ENCODE results near the gene UBE2S. TPM values are rescaled to one million over a fixed set of nuclear protein-coding genes. Genes with fewer than 3 reads are reported as not detected.

Gene UBE2S
- total RNA-seq, 4 donors from 2014 or later = 8.0 to 16.2 (median 9.9) TPM

- peaks cover 0 to 12% (median 0%) of the 10 kb centered on the region in 3 donors for H3K36me3 ChIP-seq
- H3K27me3 ChIP-seq = peaks cover 5 to 68% of the 10 kb centered on the region in 2 donors
- DNase-seq (ENCODE audit: low spot score in 2 of 2) = no peak
- H3K4me3 ChIP-seq = no peak overlapping the region
- H3K9me3 ChIP-seq = no peaks in the 10 kb centered on the region
- H3K27ac ChIP-seq = no peak overlapping the region
- WGBS, 2 donors = 82 to 87% methylated on average over 3 to 6 of the region's 6 CpGs
- H3K4me1 ChIP-seq = peaks cover 0 to 31% (median 8%) of the 10 kb centered on the region in 4 donors
- TF ChIP-seq CTCF (IDR thresholded peaks at IDR 0.05) (no peak), EP300 (IDR thresholded peaks at IDR 0.05) (no peak), POLR2A (IDR thresholded peaks at IDR 0.05) (no peak)
These were observed 55.5 kb downstream of the UBE2S start for GRCh38 chr19:55352040-55352439.

- TF ChIP-seq CTCF (IDR thresholded peaks at IDR 0.05) (no peak), EP300 (IDR thresholded peaks at IDR 0.05) (no peak), POLR2A (IDR thresholded peaks at IDR 0.05) (no peak)
- Histone ChIP-seq H3K4me1 (peaks cover 0 to 44% (median 15%) of the 10 kb centered on the region in 4 donors), H3K4me3 (no peak overlapping the region), H3K27ac (no peak overlapping the region), H3K36me3 (peaks cover 0 to 23% (median 0%) of the 10 kb centered on the region in 3 donors), H3K27me3 (peaks cover 5 to 55% of the 10 kb centered on the region in 2 donors), H3K9me3 (no peaks in the 10 kb centered on the region)
- DNase-seq (ENCODE audit: low spot score in 2 of 2) = no peak
- 64 to 65% methylated on average over 11 of the region's 11 CpGs for WGBS, 2 donors
These were observed 56.8 kb downstream of the UBE2S start for GRCh38 chr19:55350620-55351315.

Other genes starting within 250 kb of the UBE2S start
- 1 to 10 TPM in 2 of 4 donors, not detected in 2; 1.2 to 2.7 TPM for gene DNAAF3, start 241.2 kb downstream of the UBE2S start, total RNA-seq
- gene SYT5, start 227.5 kb downstream of the UBE2S start, total RNA-seq = not detected
- 1 to 10 TPM; 1.2 to 3.9 (median 2.1) TPM for gene PTPRH, start 198.3 kb downstream of the UBE2S start, total RNA-seq
- 1 to 10 TPM in 3 of 4 donors, under 1 TPM in 1; 0.44 to 8.6 (median 3.0) TPM for gene TMEM86B, start 179.0 kb downstream of the UBE2S start, total RNA-seq
- gene PPP6R1, start 148.8 kb downstream of the UBE2S start, total RNA-seq = 10 to 100 TPM; 35.4 to 56.7 (median 40.7) TPM
- 10 to 100 TPM; 33.7 to 49.6 (median 40.5) TPM for gene HSPBP1, start 127.7 kb downstream of the UBE2S start, total RNA-seq
- gene BRSK1, start 123.8 kb downstream of the UBE2S start, total RNA-seq = 1 to 10 TPM; 4.6 to 6.9 (median 5.9) TPM
- 10 to 100 TPM in 1 of 4 donors, 1 to 10 TPM in 3; 5.5 to 17.1 (median 7.7) TPM for gene TMEM150B, start 82.4 kb downstream of the UBE2S start, total RNA-seq
- 10 to 100 TPM; 30.6 to 50.0 (median 41.2) TPM for gene KMT5C, start 67.9 kb downstream of the UBE2S start, total RNA-seq
- gene COX6B2, start 53.1 kb downstream of the UBE2S start, total RNA-seq = not detected
- gene GARIN5B, start 44.5 kb downstream of the UBE2S start, total RNA-seq = not detected
- under 1 TPM in 1 of 4 donors, not detected in 3; 0.21 TPM for gene IL11, start 37.3 kb downstream of the UBE2S start, total RNA-seq
- 1 to 10 TPM in 1 of 4 donors, not detected in 3; 2.7 TPM for gene TMEM190, start 31.0 kb downstream of the UBE2S start, total RNA-seq
- gene TMEM238, start 23.5 kb downstream of the UBE2S start, total RNA-seq = 1 to 10 TPM in 2 of 4 donors, under 1 TPM in 2; 0.63 to 7.5 (median 2.6) TPM
- gene RPL28, start 21.9 kb downstream of the UBE2S start, total RNA-seq = 100 to 1,000 TPM; 266 to 574 (median 354) TPM
- gene SHISA7, start 35.5 kb upstream of the UBE2S start, total RNA-seq = 1 to 10 TPM in 3 of 4 donors, under 1 TPM in 1; 0.42 to 4.1 (median 2.0) TPM
- 10 to 100 TPM; 38.0 to 80.4 (median 65.9) TPM for gene ISOC2, start 53.9 kb upstream of the UBE2S start, total RNA-seq
- not detected for gene C19orf85, start 57.0 kb upstream of the UBE2S start, total RNA-seq
- gene ZNF628, start 68.8 kb upstream of the UBE2S start, total RNA-seq = 10 to 100 TPM in 1 of 4 donors, 1 to 10 TPM in 3; 3.5 to 16.8 (median 4.0) TPM
- 1 to 10 TPM; 3.1 to 8.0 (median 4.3) TPM for gene NAT14, start 77.4 kb upstream of the UBE2S start, total RNA-seq
- 10 to 100 TPM in 1 of 4 donors, 1 to 10 TPM in 3; 3.9 to 14.5 (median 7.2) TPM for gene SSC5D, start 80.6 kb upstream of the UBE2S start, total RNA-seq
- gene SBK2, start 129.3 kb upstream of the UBE2S start, total RNA-seq = not detected
- under 1 TPM in 1 of 4 donors, not detected in 3; 0.59 TPM for gene SBK3, start 137.8 kb upstream of the UBE2S start, total RNA-seq
- 1 to 10 TPM; 2.0 to 5.3 (median 4.2) TPM for gene ZNF579, start 173.1 kb upstream of the UBE2S start, total RNA-seq
- gene FIZ1, start 191.7 kb upstream of the UBE2S start, total RNA-seq = 10 to 100 TPM in 1 of 4 donors, 1 to 10 TPM in 3; 4.8 to 11.7 (median 7.9) TPM
- gene ZNF524, start 192.5 kb upstream of the UBE2S start, total RNA-seq = 10 to 100 TPM; 23.1 to 35.0 (median 27.0) TPM
- 10 to 100 TPM in 3 of 4 donors, 1 to 10 TPM in 1; 8.8 to 15.0 (median 12.7) TPM for gene ZNF865, start 197.9 kb upstream of the UBE2S start, total RNA-seq
- gene ZNF784, start 216.8 kb upstream of the UBE2S start, total RNA-seq = 1 to 10 TPM; 1.5 to 6.9 (median 1.9) TPM
- gene ZNF580, start 233.2 kb upstream of the UBE2S start, total RNA-seq = 10 to 100 TPM; 24.1 to 67.5 (median 35.0) TPM
- 10 to 100 TPM in 2 of 4 donors, 1 to 10 TPM in 2; 5.7 to 19.4 (median 8.8) TPM for gene ZNF581, start 235.9 kb upstream of the UBE2S start, total RNA-seq
- gene CCDC106, start 240.4 kb upstream of the UBE2S start, total RNA-seq = 10 to 100 TPM; 14.5 to 39.6 (median 16.1) TPM
- 100 to 1,000 TPM; 115 to 242 (median 141) TPM for gene U2AF2, start 247.2 kb upstream of the UBE2S start, total RNA-seq

All from tibial nerve (tissue), 4 donors.